ENCODE data around the gene CTXND1. TPM values are rescaled to one million over a fixed set of nuclear protein-coding genes. Genes with fewer than 3 reads are reported as not detected.

Gene CTXND1
- total and polyA plus RNA-seq, 2 of the 8 experiments (the other 6 are each of a cell fraction or from before 2014, with no cell fraction given): 0.03 TPM; not detected in 1

- Histone ChIP-seq H3K79me2 (ENCODE audit: control insufficient read depth in 1 of 2, insufficient read depth in 2 of 2, low read length in 2 of 2) (no peaks in the 10 kb centered on the region), H3K56ac (replicated peaks; ENCODE audit: insufficient read length, low read depth, low read length) (no peak overlapping the region), H4K8ac (ENCODE audit: extremely low read depth, insufficient read depth, low read length) (no peak overlapping the region), H3K4me1 (replicated peaks in 1 of 4; ENCODE audit: control insufficient read depth in 3 of 4, insufficient read depth in 4 of 4, low read length in 3 of 4) (peaks cover 0 to 2% (median under 1%) of the 10 kb centered on the region in 4 experiments; a peak in 3 of 7 replicates), H3K79me1 (ENCODE audit: low read depth, low read length) (no peaks in the 10 kb centered on the region), H2BK120ac (replicated peaks; ENCODE audit: low read depth, low read length) (no peak overlapping the region), H2BK15ac (ENCODE audit: low read length) (no peak overlapping the region), H3K27ac (ENCODE audit: low read depth, low read length) (no peak overlapping the region), H3K4me2 (ENCODE audit: insufficient read depth in 1 of 2, low read depth in 2 of 2, low read length in 2 of 2) (no peak overlapping the region), H3K9ac (replicated peaks in 1 of 4; ENCODE audit: extremely low read depth in 1 of 4, low read depth in 3 of 4, low read length in 3 of 4) (no peak overlapping the region), H2BK5ac (ENCODE audit: low read depth, low read length) (no peak overlapping the region), H3K14ac (ENCODE audit: insufficient read length) (no peak overlapping the region), H2AK5ac (ENCODE audit: low read depth, low read length) (no peak overlapping the region), H2BK20ac (ENCODE audit: low read length) (no peak overlapping the region), H3K18ac (ENCODE audit: extremely low read depth, low read length) (no peak overlapping the region), H3K9me3 (ENCODE audit: insufficient read depth in 2 of 2, low read depth in 1 of 2, low read length in 1 of 2) (no peaks in the 10 kb centered on the region), H3K23ac (ENCODE audit: insufficient read length) (no peak overlapping the region), H3K4me3 (ENCODE audit: extremely low read depth in 1 of 4, insufficient read depth in 2 of 4, low read depth in 3 of 4, low read length in 4 of 4) (no peak overlapping the region), H4K91ac (replicated peaks; ENCODE audit: insufficient read length, low read length) (no peak overlapping the region), H2BK12ac (ENCODE audit: low read depth, low read length) (no peak overlapping the region), H2AFZ (ENCODE audit: low read length) (no peak overlapping the region), H3K23me2 (ENCODE audit: low read depth, low read length) (no peaks in the 10 kb centered on the region), H3K4ac (replicated peaks; ENCODE audit: insufficient read length, low read depth, low read length) (no peak overlapping the region), H3K27me3 (replicated peaks in 1 of 4; ENCODE audit: control insufficient read depth in 3 of 4, extremely low read depth in 1 of 4, insufficient read depth in 3 of 4, low read length in 3 of 4) (no peaks in the 10 kb centered on the region), H4K5ac (ENCODE audit: insufficient read length, low read depth, low read length) (no peak overlapping the region), H4K20me1 (replicated peaks in 1 of 2; ENCODE audit: control insufficient read depth in 1 of 2, insufficient read depth in 2 of 2, low read length in 2 of 2) (no peaks in the 10 kb centered on the region), H3K36me3 (ENCODE audit: control insufficient read depth in 2 of 4, insufficient read depth in 4 of 4, low read length in 3 of 4) (no peaks in the 10 kb centered on the region)
- CTCF ChIA-PET (ENCODE audit: partially characterized antibody): interaction anchor here (1.2 kb wide), 1 partner anchor 12 kb away, joined by 4 read pairs; no protein-coding TSS in a partner anchor
- FAIRE-seq: no peak
- 87% methylated on average over 11 of the region's 11 CpGs; no CpG with 5 or more reads in 1 of the 2 experiments for WGBS, 2 experiments (ENCODE audit: extremely low coverage in 1 of 2, insufficient coverage in 1 of 2, insufficient read length in 1 of 2, insufficient replicate concordance in 2 of 2, low coverage in 1 of 2, low lambda C conversion rate in 2 of 2, missing lambda C conversion rate in 1 of 2)
- DNase-seq (ENCODE audit: low read depth in 1 of 2, low spot score in 2 of 2): no peak
- POLR2A ChIA-PET (ENCODE audit: partially characterized antibody): no interaction called here
- TF ChIP-seq RBBP5 (IDR thresholded peaks at IDR 0.05; ENCODE audit: borderline replicate concordance, low read depth, low read length) (no peak), NRF1 (IDR thresholded peaks at IDR 0.05; ENCODE audit: low read depth, low read length) (no peak), PHF8 (conservative IDR thresholded peaks at IDR 0.05; ENCODE audit: low read depth, low read length) (no peak), SP2 (IDR thresholded peaks at IDR 0.05; ENCODE audit: low read length) (no peak), RNF2 (IDR thresholded peaks at IDR 0.05; ENCODE audit: borderline replicate concordance, low read depth, low read length, missing control alignments, poor library complexity, severe bottlenecking) (no peak), RFX5 (IDR thresholded peaks at IDR 0.05; ENCODE audit: borderline replicate concordance, low read depth, low read length) (no peak), MAX (IDR thresholded peaks at IDR 0.05) (no peak), ASH2L (IDR thresholded peaks at IDR 0.05; ENCODE audit: low read length) (no peak)
- TF ChIP-seq, protein P1, sequence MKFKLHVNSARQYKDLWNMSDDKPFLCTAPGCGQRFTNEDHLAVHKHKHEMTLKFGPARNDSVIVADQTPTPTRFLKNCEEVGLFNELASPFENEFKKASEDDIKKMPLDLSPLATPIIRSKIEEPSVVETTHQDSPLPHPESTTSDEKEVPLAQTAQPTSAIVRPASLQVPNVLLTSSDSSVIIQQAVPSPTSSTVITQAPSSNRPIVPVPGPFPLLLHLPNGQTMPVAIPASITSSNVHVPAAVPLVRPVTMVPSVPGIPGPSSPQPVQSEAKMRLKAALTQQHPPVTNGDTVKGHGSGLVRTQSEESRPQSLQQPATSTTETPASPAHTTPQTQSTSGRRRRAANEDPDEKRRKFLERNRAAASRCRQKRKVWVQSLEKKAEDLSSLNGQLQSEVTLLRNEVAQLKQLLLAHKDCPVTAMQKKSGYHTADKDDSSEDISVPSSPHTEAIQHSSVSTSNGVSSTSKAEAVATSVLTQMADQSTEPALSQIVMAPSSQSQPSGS (IDR thresholded peaks at IDR 0.05; ENCODE audit: low read length): no peak
These were observed 43.0 kb downstream of the CTXND1 start for GRCh38 chr15:80208758-80209734.

Data from H1 (cell line).